ENCODE measurements around the gene OSBPL6. TPM values are rescaled to one million over a fixed set of nuclear protein-coding genes. Genes with fewer than 3 reads are reported as not detected.

The OSBPL6 gene
- total RNA-seq, 1 experiment from 2014 or later, result 4.6 TPM

GRCh38 chr2:178395295-178395694, 201.0 kb downstream of the OSBPL6 start:
- no peak for DNase-seq
- Histone ChIP-seq H3K4me2 (ENCODE audit: insufficient read depth, insufficient read length, low read length) (no peak overlapping the region), H3K23me2 (ENCODE audit: insufficient read length, low read depth, low read length, poor library complexity, severe bottlenecking) (no peaks in the 10 kb centered on the region), H3K14ac (ENCODE audit: insufficient read depth, low read length) (no peak overlapping the region), H2AFZ (ENCODE audit: low read length) (no peak overlapping the region), H4K5ac (ENCODE audit: insufficient read length, low read depth, low read length) (no peak overlapping the region), H3K56ac (ENCODE audit: insufficient read length, low read depth, low read length) (no peak overlapping the region), H2BK20ac (ENCODE audit: low read depth, low read length, poor library complexity, severe bottlenecking) (no peak overlapping the region), H2BK15ac (ENCODE audit: low read depth, low read length) (no peak overlapping the region), H3K79me1 (ENCODE audit: insufficient read depth, low read depth, low read length, poor library complexity, severe bottlenecking) (no peaks in the 10 kb centered on the region), H2BK12ac (ENCODE audit: insufficient read length, low read depth, low read length) (no peak overlapping the region), H3K18ac (ENCODE audit: insufficient read length, low read depth, low read length) (no peak overlapping the region), H3K4ac (ENCODE audit: low read depth, low read length) (no peak overlapping the region), H2AK5ac (ENCODE audit: insufficient read length, low read length) (no peak overlapping the region), H2BK5ac (ENCODE audit: insufficient read length, low read length) (no peak overlapping the region), H3K4me1 (ENCODE audit: insufficient read depth, low read length) (no peaks in the 10 kb centered on the region), H4K91ac (ENCODE audit: insufficient read length, low read depth, low read length) (no peak overlapping the region), H3K27me3 (ENCODE audit: insufficient read depth, low read length) (no peaks in the 10 kb centered on the region), H3K23ac (ENCODE audit: insufficient read length, low read depth, low read length) (no peak overlapping the region), H3K79me2 (ENCODE audit: insufficient read depth, low read length) (no peaks in the 10 kb centered on the region), H4K20me1 (ENCODE audit: control insufficient read depth, insufficient read depth, insufficient read length) (no peaks in the 10 kb centered on the region), H3K9me3 (ENCODE audit: control insufficient read depth, low read depth, low read length) (no peaks in the 10 kb centered on the region), H2BK120ac (ENCODE audit: low read depth, low read length, poor library complexity, severe bottlenecking) (no peak overlapping the region), H3K27ac (ENCODE audit: insufficient read length, low read depth, low read length) (no peak overlapping the region), H3T11ph (ENCODE audit: low read length) (no peak overlapping the region), H4K8ac (replicated peaks; ENCODE audit: insufficient read length, low read depth, low read length) (no peak overlapping the region), H3K9ac (ENCODE audit: extremely low read depth, insufficient read length, low read length) (no peak overlapping the region)
- TF ChIP-seq CTCF (conservative IDR thresholded peaks at IDR 0.05), result no peak
- Mint-ChIP-seq H3K27me3 (ENCODE audit: low read depth) (no peaks in the 10 kb centered on the region), H3K4me1 (no peaks in the 10 kb centered on the region), H3K4me3 (no peak overlapping the region), H3K27ac (no peak overlapping the region), H3K9me3 (no peaks in the 10 kb centered on the region), H3K36me3 (ENCODE audit: insufficient read depth in 1 of 3, low read depth in 3 of 3) (no peaks in the 10 kb centered on the region)
- no CpG with 5 or more reads among the region's 2 CpGs for WGBS (ENCODE audit: extremely low coverage, insufficient read length, low lambda C conversion rate)

All from H9 (cell line).